Endothelial cell of umbilical vein (primary cell): ENCODE measurements around the gene INPP5F. TPM values are rescaled to one million over a fixed set of nuclear protein-coding genes. Genes with fewer than 3 reads are reported as not detected.

Source experiments
- BruUV-seq: library from RNA; stranded (reverse); fragments of 400-500 nt; replicated peaks from 2 replicates; lab custom pipeline; 2021; lab: Mats Ljungman, UMichigan
- CTCF ChIA-PET: fragments of 300-600, 350-600 bp; sonication (Branson Sonifier 250); formaldehyde crosslinking; loops from one replicate; lab custom pipeline; 2021; ENCODE audit warnings: antibody characterized with exemption, inconsistent platforms; lab: Charles Lee
- POLR2A ChIA-PET: fragments of 300-600, 350-600 bp; sonication (Branson Sonifier 250); formaldehyde crosslinking; loops from one replicate; lab custom pipeline; 2021; ENCODE audit warnings: antibody characterized with exemption, inconsistent platforms; lab: Charles Lee
- DNase-seq: peaks from one replicate; pipeline ENCODE4 v3.0.0-alpha.2; 2011; ENCODE audit warnings: low read depth, low spot score
- FAIRE-seq: peaks from 2 replicates; lab custom pipeline; 2011; peaks lifted over from hg19 to GRCh38; lab: Jason Lieb, UNC
- H2AFZ ChIP-seq: 2 replicates; pipeline ENCODE4 v1.6.0; 2012; ENCODE audit warnings: low read depth, low read length, control low read depth, inconsistent platforms
- H3K27ac ChIP-seq: 2 replicates; pipeline ENCODE4 v1.5.1; 2011; ENCODE audit warnings: low read depth, mild to moderate bottlenecking, control low read depth, low read length, moderate library complexity; ENCODE audit not compliant: insufficient read depth
- H3K27me3 ChIP-seq, 2 experiments: 2 replicates each; pipeline versions ENCODE4 v1.6.0 to v1.6.1; 2011; ENCODE audit warnings: low read length in 2 of 2, mixed read lengths in 1 of 2; ENCODE audit not compliant: control insufficient read depth in 2 of 2, insufficient read depth in 2 of 2
- H3K36me3 ChIP-seq, 2 experiments: 2 replicates in 1 of 2; 3 replicates in 1 of 2; pipeline ENCODE4 v1.5.1; 2011; ENCODE audit warnings: low read length in 2 of 2, mild to moderate bottlenecking in 1 of 2, moderate library complexity in 1 of 2; ENCODE audit not compliant: control insufficient read depth in 2 of 2, insufficient read depth in 2 of 2; ENCODE audit errors: extremely low read depth in 1 of 2
- H3K4me1 ChIP-seq: 3 replicates; pipeline ENCODE4 v1.5.1; 2011; ENCODE audit warnings: mild to moderate bottlenecking, low read length; ENCODE audit not compliant: control insufficient read depth, insufficient read depth; ENCODE audit errors: extremely low read depth
- H3K4me2 ChIP-seq: 2 replicates; pipeline ENCODE4 v1.6.1; 2011; ENCODE audit warnings: low read length, control low read depth, mixed read lengths; ENCODE audit not compliant: insufficient read depth
- H3K4me3 ChIP-seq, 3 experiments: fragments of 200-600 bp in 1 of 3; sonication (generic), shearing (Covaris generic) in 1 of 3; replicated peaks in 1 of 3; 2 replicates each; pipeline ENCODE4 v1.5.1; 2011 to 2016; ENCODE audit warnings: control low read depth in 3 of 3, low read length in 3 of 3, mild to moderate bottlenecking in 2 of 3, inconsistent platforms in 1 of 3, low read depth in 1 of 3, moderate library complexity in 1 of 3; ENCODE audit not compliant: insufficient read depth in 1 of 3
- H3K79me2 ChIP-seq: 2 replicates; pipeline ENCODE4 v1.6.0; 2012; ENCODE audit warnings: low read length, inconsistent platforms; ENCODE audit not compliant: control insufficient read depth, insufficient read depth
- H3K9ac ChIP-seq: replicated peaks from 2 replicates; pipeline ENCODE3; 2011; ENCODE audit warnings: low read length, control low read depth; ENCODE audit not compliant: insufficient read depth; ENCODE audit errors: extremely low read depth
- H3K9me1 ChIP-seq: replicated peaks from 3 replicates; pipeline ENCODE4 v1.6.0; 2011; ENCODE audit warnings: mild to moderate bottlenecking, low read length; ENCODE audit not compliant: control insufficient read depth, insufficient read depth; ENCODE audit errors: extremely low read depth
- H3K9me3 ChIP-seq: replicated peaks from 2 replicates; pipeline ENCODE4 v1.5.1; 2012; ENCODE audit warnings: low read length, inconsistent platforms; ENCODE audit not compliant: control insufficient read depth, insufficient read depth
- H4K20me1 ChIP-seq: replicated peaks from 2 replicates; pipeline ENCODE3; 2011; ENCODE audit warnings: mild to moderate bottlenecking, low read length; ENCODE audit not compliant: control insufficient read depth, insufficient read depth; ENCODE audit errors: extremely low read depth
- EZH2 ChIP-seq: IDR thresholded peaks from 2 replicates; pipeline ENCODE4 v1.6.1; 2012; ENCODE audit warnings: borderline replicate concordance, low read depth, mild to moderate bottlenecking, moderate library complexity, low read length, inconsistent platforms; ENCODE audit not compliant: severe bottlenecking
- FOS ChIP-seq: IDR thresholded peaks from 2 replicates; pipeline ENCODE4 v1.6.1; 2011; ENCODE audit warnings: mild to moderate bottlenecking, low read length, moderate library complexity, borderline replicate concordance; ENCODE audit not compliant: insufficient read depth
- GATA2 ChIP-seq: IDR thresholded peaks from 2 replicates; pipeline ENCODE4 v1.7.0; 2011; ENCODE audit warnings: low read depth, mild to moderate bottlenecking, moderate library complexity, mixed read lengths, low read length; ENCODE audit not compliant: insufficient read length, insufficient read depth
- JUN ChIP-seq: IDR thresholded peaks from 2 replicates; pipeline ENCODE4 v1.6.1; 2011; ENCODE audit warnings: borderline replicate concordance, low read depth; ENCODE audit not compliant: insufficient read length, insufficient read depth
- MYC ChIP-seq: IDR thresholded peaks from one replicate; pipeline ENCODE4 v1.6.1; 2011; ENCODE audit warnings: mild to moderate bottlenecking, low read depth, low read length
- POLR2A ChIP-seq: IDR thresholded peaks from 2 replicates; pipeline ENCODE4 v1.6.1; 2012; ENCODE audit warnings: low read depth, mild to moderate bottlenecking, control low read depth, low read length
- POLR2AphosphoS5 ChIP-seq: IDR thresholded peaks from 2 replicates; pipeline ENCODE4 v1.6.1; 2012; ENCODE audit warnings: low read depth, mild to moderate bottlenecking, control low read depth, low read length, moderate library complexity; ENCODE audit not compliant: insufficient read depth
- dilution Hi-C: fragments of 300-500 bp; cut with MboI; formaldehyde crosslinking; loops from one replicate; pipeline ENCODE4 v1.15.0; 2019; ENCODE audit warnings: low sequenced_read_pairs; ENCODE audit not compliant: extremely low pct_ligation_motif_present
- intact Hi-C: fragments of 100-400 bp; cut with micrococcal nuclease; formaldehyde crosslinking; loops from one replicate; pipeline ENCODE4 v1.10.0; 2022
- polyA plus RNA-seq, 4 experiments: library from polyadenylated mRNA; depleted of rRNA in 3 of 4; stranded (reverse) in 3 of 4; unstranded in 1 of 4; fragments of >200 nt; gene quantifications; 2 replicates each; pipeline versions ENCODE4 v1.2.1 to v1.2.3, GENCODE V29; 2011 to 2012; ENCODE audit warnings: missing spikeins in 1 of 4
- total RNA-seq: library from RNA; stranded (reverse); gene quantifications from 2 replicates; pipeline ENCODE4 v1.2.3, GENCODE V29; 2021
- TF ChIP-seq, protein P1 (sequence below): IDR thresholded peaks from 2 replicates; pipeline ENCODE4 v1.6.1; 2011; ENCODE audit not compliant: insufficient read depth, insufficient read length
- TF ChIP-seq, protein P2 (sequence below), 2 donors: IDR thresholded peaks; 1 replicate in 1 of 2; 2 replicates in 1 of 2; pipeline ENCODE4 v1.5.1; 2011; ENCODE audit warnings: low read length in 2 of 2, mild to moderate bottlenecking in 2 of 2, moderate library complexity in 2 of 2, control low read depth in 1 of 2, inconsistent platforms in 1 of 2, low read depth in 1 of 2; ENCODE audit not compliant: insufficient read depth in 1 of 2; ENCODE audit errors: extremely low read depth in 1 of 2

INPP5F gene
- total and polyA plus RNA-seq, 2 donors (not counting 3 experiments of a cell fraction or from before 2014, with no cell fraction given), result 6.1 to 20.3 TPM

DNA sequence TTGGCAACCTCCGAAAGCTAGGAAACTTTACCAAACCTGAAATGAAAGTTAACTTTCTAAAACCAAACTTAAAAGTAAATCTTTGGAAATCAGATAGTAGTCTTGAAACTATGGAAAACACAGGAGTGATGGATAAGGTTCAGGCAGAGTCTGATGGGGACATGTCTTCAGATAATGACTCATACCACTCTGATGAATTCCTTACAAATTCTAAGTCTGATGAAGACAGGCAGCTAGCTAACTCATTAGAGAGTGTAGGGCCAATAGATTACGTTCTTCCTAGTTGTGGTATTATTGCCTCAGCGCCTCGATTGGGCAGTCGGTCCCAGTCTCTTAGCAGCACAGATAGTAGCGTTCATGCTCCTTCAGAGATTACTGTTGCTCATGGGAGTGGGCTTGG, 100.9 kb downstream of the INPP5F start:
- no peaks in the 10 kb centered on the region for H3K9me1 ChIP-seq
- H3K4me1 ChIP-seq, result no peaks in the 10 kb centered on the region
- no peak overlapping the region for H2AFZ ChIP-seq
- no peak overlapping the region for H3K27ac ChIP-seq
- peaks cover 9 to 32% of the 10 kb centered on the region in 2 experiments for H3K36me3 ChIP-seq
- H3K9ac ChIP-seq, result no peak overlapping the region
- dilution Hi-C loops, result no loop called here
- no peak for FAIRE-seq
- intact Hi-C loops, result no loop called here
- ChIA-PET CTCF (interaction anchor here (1.0 kb wide), 1 partner anchor 101 kb away, joined by 3 read pairs; the partner anchor contains the start of gene INPP5F), POLR2A (no interaction called here)
- no peaks in the 10 kb centered on the region for H4K20me1 ChIP-seq
- no peak overlapping the region for H3K4me3 ChIP-seq
- no peak for DNase-seq
- no TSS peak for BruUV-seq
- no peaks in the 10 kb centered on the region for H3K9me3 ChIP-seq
- no peak overlapping the region for H3K4me2 ChIP-seq
- no peaks in the 10 kb centered on the region for H3K27me3 ChIP-seq
- H3K79me2 ChIP-seq, result no peaks in the 10 kb centered on the region
- TF ChIP-seq EZH2, result no peak
- TF ChIP-seq MYC, result no peak
- peak; percentile 4 for TF ChIP-seq JUN
- TF ChIP-seq POLR2AphosphoS5, result peak; percentile 15
- TF ChIP-seq GATA2, result no peak

DNA sequence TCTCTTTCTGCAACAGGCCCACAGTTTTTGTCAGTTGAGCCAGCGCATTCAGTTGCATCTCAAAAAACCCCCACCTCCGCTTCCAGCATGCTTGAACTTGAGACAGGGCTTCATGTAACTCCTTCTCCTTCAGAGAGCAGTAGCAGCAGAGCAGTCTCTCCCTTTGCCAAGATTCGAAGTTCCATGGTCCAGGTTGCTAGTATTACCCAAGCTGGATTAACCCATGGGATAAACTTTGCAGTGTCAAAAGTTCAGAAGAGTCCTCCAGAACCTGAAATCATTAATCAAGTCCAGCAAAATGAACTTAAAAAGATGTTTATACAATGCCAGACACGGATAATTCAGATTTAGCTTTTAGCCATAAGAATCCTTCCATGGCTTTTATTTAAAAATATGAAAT, 101.6 kb downstream of the INPP5F start:
- no peak overlapping the region for H3K27ac ChIP-seq
- ChIA-PET CTCF (interaction anchor here (7.7 kb wide), 1 partner anchor 76 kb away, joined by 64 read pairs; no protein-coding TSS in a partner anchor), POLR2A (no interaction called here)
- BruUV-seq, result no TSS peak
- no peak overlapping the region for H3K9ac ChIP-seq
- H3K4me1 ChIP-seq, result no peaks in the 10 kb centered on the region
- no peaks in the 10 kb centered on the region for H3K79me2 ChIP-seq
- FAIRE-seq, result no peak
- no peaks in the 10 kb centered on the region for H3K9me1 ChIP-seq
- dilution Hi-C loops, result no loop called here
- no peaks in the 10 kb centered on the region for H3K9me3 ChIP-seq
- H4K20me1 ChIP-seq, result no peaks in the 10 kb centered on the region
- no peak overlapping the region for H3K4me3 ChIP-seq
- no peaks in the 10 kb centered on the region for H3K27me3 ChIP-seq
- TF ChIP-seq FOS (no peak), JUN (no peak), MYC (no peak), GATA2 (no peak), POLR2AphosphoS5 (no peak), POLR2A (no peak), EZH2 (no peak)
- TF ChIP-seq, protein P1, sequence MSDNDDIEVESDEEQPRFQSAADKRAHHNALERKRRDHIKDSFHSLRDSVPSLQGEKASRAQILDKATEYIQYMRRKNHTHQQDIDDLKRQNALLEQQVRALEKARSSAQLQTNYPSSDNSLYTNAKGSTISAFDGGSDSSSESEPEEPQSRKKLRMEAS, result no peak
- TF ChIP-seq, protein P2, sequence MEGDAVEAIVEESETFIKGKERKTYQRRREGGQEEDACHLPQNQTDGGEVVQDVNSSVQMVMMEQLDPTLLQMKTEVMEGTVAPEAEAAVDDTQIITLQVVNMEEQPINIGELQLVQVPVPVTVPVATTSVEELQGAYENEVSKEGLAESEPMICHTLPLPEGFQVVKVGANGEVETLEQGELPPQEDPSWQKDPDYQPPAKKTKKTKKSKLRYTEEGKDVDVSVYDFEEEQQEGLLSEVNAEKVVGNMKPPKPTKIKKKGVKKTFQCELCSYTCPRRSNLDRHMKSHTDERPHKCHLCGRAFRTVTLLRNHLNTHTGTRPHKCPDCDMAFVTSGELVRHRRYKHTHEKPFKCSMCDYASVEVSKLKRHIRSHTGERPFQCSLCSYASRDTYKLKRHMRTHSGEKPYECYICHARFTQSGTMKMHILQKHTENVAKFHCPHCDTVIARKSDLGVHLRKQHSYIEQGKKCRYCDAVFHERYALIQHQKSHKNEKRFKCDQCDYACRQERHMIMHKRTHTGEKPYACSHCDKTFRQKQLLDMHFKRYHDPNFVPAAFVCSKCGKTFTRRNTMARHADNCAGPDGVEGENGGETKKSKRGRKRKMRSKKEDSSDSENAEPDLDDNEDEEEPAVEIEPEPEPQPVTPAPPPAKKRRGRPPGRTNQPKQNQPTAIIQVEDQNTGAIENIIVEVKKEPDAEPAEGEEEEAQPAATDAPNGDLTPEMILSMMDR (IDR thresholded peaks at IDR 0.05; ENCODE audit: extremely low read depth in 1 of 2, insufficient read depth in 1 of 2, low read depth in 1 of 2, low read length in 2 of 2), result no peak
- intact Hi-C loops, result no loop called here
- DNase-seq, result no peak
- peaks cover 11 to 34% of the 10 kb centered on the region in 2 experiments for H3K36me3 ChIP-seq
- no peak overlapping the region for H3K4me2 ChIP-seq
- H2AFZ ChIP-seq, result no peak overlapping the region
